Keratinocyte (primary cell): Measurements from ENCODE around the gene OR4E1.

Source experiments
- CTCF ChIP-seq, 3 experiments: IDR thresholded peaks in 1 of 3; conservative IDR thresholded peaks in 1 of 3; optimal IDR thresholded peaks in 1 of 3; 2 replicates in 2 of 3; 3 replicates in 1 of 3; pipeline versions ENCODE3 to v1.5.1; 2011; ENCODE audit warnings: low read length in 3 of 3, mild to moderate bottlenecking in 3 of 3, moderate library complexity in 2 of 3, control low read depth in 1 of 3, inconsistent platforms in 1 of 3; ENCODE audit not compliant: insufficient read depth in 2 of 3; ENCODE audit errors: extremely low read depth in 1 of 3
- EZH2 ChIP-seq: IDR thresholded peaks from one replicate; pipeline ENCODE4 v1.6.1; 2012; ENCODE audit warnings: inconsistent platforms, mild to moderate bottlenecking, low read length, moderate library complexity

- TF ChIP-seq CTCF (optimal IDR thresholded peaks at IDR 0.05 in 1 of 3, IDR thresholded peaks at IDR 0.05 in 1 of 3, conservative IDR thresholded peaks at IDR 0.05 in 1 of 3; ENCODE audit: extremely low read depth in 1 of 3, insufficient read depth in 2 of 3, low read length in 3 of 3): no peak
- no peak for TF ChIP-seq EZH2
Observed at GRCh38 chr14:21714318-21714929, 40.8 kb upstream of the OR4E1 start.
